ENCODE results near the gene SEMA3F.

- TF ChIP-seq CTCF (IDR thresholded peaks at IDR 0.05) (no peak), POLR2A (IDR thresholded peaks at IDR 0.05) (no peak)
These were observed 9.4 kb downstream of the SEMA3F start for GRCh38 chr3:50164481-50164880.

Measured in right lobe of liver (tissue), 4 donors.